ENCODE data around the gene PSME3.

Gene PSME3

DNA sequence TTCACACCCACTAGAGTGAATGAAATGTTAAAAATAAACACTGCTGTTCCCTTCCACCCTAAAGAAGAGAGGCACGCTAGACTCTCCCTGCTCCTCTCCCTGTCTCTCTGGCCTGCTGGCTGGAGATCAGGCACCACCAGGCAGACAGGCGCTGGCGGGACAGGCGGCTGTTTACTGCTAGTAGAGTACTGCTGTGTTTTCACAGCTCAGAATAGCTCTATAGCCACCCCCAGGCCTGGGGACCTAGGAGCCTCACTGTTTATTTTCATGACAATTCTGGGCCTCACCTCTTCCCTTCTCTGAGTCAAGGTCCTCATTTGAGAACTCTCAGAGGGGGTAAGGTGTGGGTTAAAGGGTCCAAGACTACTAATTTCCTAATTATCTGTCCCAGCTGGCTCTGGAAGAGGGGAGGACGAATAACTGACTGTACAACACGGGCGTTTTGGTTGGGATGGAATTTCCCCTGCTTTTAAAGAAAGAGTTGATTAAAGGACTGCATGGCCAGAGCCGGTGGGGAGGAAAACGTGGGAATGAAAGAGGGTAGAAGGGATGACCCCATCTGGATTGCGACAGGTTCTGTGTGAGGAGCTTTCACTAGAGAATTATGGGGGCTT, 58.4 kb downstream of the PSME3 start:
- peak; percentile 48 for DNase-seq (ENCODE audit: low read depth)
- TF ChIP-seq, protein P1, sequence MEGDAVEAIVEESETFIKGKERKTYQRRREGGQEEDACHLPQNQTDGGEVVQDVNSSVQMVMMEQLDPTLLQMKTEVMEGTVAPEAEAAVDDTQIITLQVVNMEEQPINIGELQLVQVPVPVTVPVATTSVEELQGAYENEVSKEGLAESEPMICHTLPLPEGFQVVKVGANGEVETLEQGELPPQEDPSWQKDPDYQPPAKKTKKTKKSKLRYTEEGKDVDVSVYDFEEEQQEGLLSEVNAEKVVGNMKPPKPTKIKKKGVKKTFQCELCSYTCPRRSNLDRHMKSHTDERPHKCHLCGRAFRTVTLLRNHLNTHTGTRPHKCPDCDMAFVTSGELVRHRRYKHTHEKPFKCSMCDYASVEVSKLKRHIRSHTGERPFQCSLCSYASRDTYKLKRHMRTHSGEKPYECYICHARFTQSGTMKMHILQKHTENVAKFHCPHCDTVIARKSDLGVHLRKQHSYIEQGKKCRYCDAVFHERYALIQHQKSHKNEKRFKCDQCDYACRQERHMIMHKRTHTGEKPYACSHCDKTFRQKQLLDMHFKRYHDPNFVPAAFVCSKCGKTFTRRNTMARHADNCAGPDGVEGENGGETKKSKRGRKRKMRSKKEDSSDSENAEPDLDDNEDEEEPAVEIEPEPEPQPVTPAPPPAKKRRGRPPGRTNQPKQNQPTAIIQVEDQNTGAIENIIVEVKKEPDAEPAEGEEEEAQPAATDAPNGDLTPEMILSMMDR (conservative IDR thresholded peaks at IDR 0.05; ENCODE audit: low read depth, low read length), result no peak

GRCh38 chr17:42893359-42893758, 60.2 kb downstream of the PSME3 start:
- no peak for DNase-seq (ENCODE audit: low read depth)
- no peak overlapping the region for H3K4me3 ChIP-seq (ENCODE audit: low read depth, low read length)
- TF ChIP-seq, protein P1 (conservative IDR thresholded peaks at IDR 0.05; ENCODE audit: low read depth, low read length), result no peak

More for the DNA sequence above, 58.4 kb downstream of the PSME3 start:
- H3K4me3 ChIP-seq (ENCODE audit: low read depth, low read length), result no peak overlapping the region
